Fibroblast of skin of left biceps (primary cell): Measurements from ENCODE around the gene NXN.
"Not testable (repeated sequence)": the region's sequence is repeated elsewhere in the genome, so short reads cannot be mapped to it uniquely, and the experiment has no call there.

Source experiments
- DNase-seq, 2 experiments: peaks; one replicate each; pipeline ENCODE4 v3.0.0-alpha.2; 2013; ENCODE audit warnings: low read depth in 2 of 2

Gene NXN

GRCh38 chr17:1006054-1006453 lies 26.5 kb upstream of the NXN start:
- DNase-seq = no peak

- DNase-seq = no peak
Observed at GRCh38 chr17:1005361-1005946, 25.9 kb upstream of the NXN start.

GRCh38 chr17:1004769-1005295 lies 25.3 kb upstream of the NXN start:
- no peak for DNase-seq

- DNase-seq = no peak
Observed at GRCh38 chr17:1003972-1004768, 24.6 kb upstream of the NXN start.

- DNase-seq = no peak
Observed at GRCh38 chr17:1003633-1003971, 24.0 kb upstream of the NXN start.

- no peak for DNase-seq
Observed at GRCh38 chr17:1002771-1003555, 23.4 kb upstream of the NXN start.

- no peak for DNase-seq
Observed at GRCh38 chr17:1002412-1002753, 22.8 kb upstream of the NXN start.

- DNase-seq = no peak
Observed at GRCh38 chr17:1001640-1002411, 22.2 kb upstream of the NXN start.

- no peak for DNase-seq
Observed at GRCh38 chr17:1000597-1001461, 21.3 kb upstream of the NXN start.

GRCh38 chr17:998111-998510 lies 18.5 kb upstream of the NXN start:
- DNase-seq = no peak

- DNase-seq = peak; percentile 96 to 97
Observed at GRCh38 chr17:996554-997344, 17.2 kb upstream of the NXN start, which contains the start of gene TIMM22. Gene TIMM22 (plus strand): TSS chr17:997129. CDS start chr17:997143, 14 bp downstream.

- not testable (repeated sequence) for DNase-seq
Observed at GRCh38 chr17:995324-995723, 15.7 kb upstream of the NXN start.

- DNase-seq = no peak
Observed at GRCh38 chr17:992933-993332, 13.4 kb upstream of the NXN start.

- no peak for DNase-seq
Observed at GRCh38 chr17:988561-988960, 9.0 kb upstream of the NXN start.

GRCh38 chr17:987931-988330 lies 8.4 kb upstream of the NXN start:
- no peak for DNase-seq

GRCh38 chr17:986322-986929 lies 6.8 kb upstream of the NXN start:
- no peak for DNase-seq

- no peak for DNase-seq
Observed at GRCh38 chr17:983921-984320, 4.3 kb upstream of the NXN start.

GRCh38 chr17:981292-981658 lies 1.7 kb upstream of the NXN start:
- no peak for DNase-seq

GRCh38 chr17:980406-981291 lies 1.1 kb upstream of the NXN start:
- peak in 1 of 2 experiments; percentile 62 for DNase-seq
